Activated CD8-positive, alpha-beta memory T cell treated with anti-CD3 and anti-CD28 coated beads, Interleukin-2, amount 50 U/mL, for 1 hour (primary cell): ENCODE measurements around the gene FMO2.

Source experiments
- DNase-seq: peaks from one replicate; pipeline ENCODE4 v3.0.0-alpha.2; 2020; ENCODE audit errors: extremely low read depth

Gene FMO2

DNA sequence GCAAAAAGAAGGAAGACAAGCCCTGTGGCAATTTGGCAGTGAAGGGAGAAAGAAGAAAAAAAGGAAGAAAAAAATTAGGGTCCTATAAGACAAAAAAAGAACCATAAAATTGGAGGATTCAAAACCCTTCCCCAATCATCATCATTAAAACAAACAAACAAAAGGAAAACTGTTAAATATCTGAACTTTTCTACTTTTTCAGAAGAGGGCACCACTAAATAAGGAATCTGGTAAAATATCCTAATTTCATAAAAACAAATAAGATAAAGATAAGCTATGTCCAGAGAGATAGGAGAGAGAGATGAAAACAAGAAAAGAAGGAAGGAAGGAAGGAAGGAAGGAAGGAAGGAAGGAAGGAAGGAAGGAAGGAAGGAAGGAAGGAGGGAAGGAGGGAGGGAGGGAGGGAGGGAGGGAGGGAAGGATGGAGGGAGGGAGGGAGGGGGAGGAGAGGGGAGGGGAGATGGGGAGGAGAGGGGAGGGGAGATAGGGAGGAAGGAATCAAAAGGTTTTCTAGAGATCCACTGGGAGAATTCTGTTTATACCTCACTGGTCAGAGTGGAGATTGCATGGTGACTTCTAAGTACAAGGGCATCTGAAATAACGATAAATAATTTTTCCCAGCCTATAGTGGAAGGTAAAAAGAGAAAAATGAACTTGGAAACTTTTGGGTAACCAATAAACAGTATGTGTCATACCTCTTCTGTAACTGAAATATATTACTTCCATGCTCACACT, 10.4 kb upstream of the FMO2 start:
- no peak for DNase-seq

- no peak for DNase-seq
Measured at GRCh38 chr1:171177261-171177660, 7.8 kb upstream of the FMO2 start.

GRCh38 chr1:171179318-171180227, 5.5 kb upstream of the FMO2 start:
- no peak for DNase-seq

GRCh38 chr1:171180670-171181069, 4.4 kb upstream of the FMO2 start:
- no peak for DNase-seq

- no peak for DNase-seq
Measured at GRCh38 chr1:171188388-171189266, 3.5 kb downstream of the FMO2 start.

DNA sequence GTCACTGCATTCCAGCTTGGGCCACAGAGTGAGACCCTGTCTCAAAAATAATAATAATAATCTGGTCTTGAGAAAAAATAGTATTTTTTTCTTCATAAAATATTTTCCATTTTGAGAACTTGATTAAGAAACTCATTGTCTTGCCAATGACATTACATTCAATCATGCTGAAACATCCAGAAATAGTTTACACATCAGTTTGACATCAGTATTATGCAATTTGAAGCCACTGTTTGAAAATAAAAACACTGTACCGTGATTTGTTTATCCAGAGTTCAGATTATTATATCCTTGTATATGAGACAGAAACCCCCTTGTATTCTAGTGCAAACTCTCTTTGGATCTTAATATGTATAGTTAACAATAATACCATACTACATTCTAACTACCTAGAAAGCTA, 6.9 kb downstream of the FMO2 start:
- DNase-seq: no peak

GRCh38 chr1:171195767-171196166, 10.7 kb downstream of the FMO2 start:
- DNase-seq: no peak

DNA sequence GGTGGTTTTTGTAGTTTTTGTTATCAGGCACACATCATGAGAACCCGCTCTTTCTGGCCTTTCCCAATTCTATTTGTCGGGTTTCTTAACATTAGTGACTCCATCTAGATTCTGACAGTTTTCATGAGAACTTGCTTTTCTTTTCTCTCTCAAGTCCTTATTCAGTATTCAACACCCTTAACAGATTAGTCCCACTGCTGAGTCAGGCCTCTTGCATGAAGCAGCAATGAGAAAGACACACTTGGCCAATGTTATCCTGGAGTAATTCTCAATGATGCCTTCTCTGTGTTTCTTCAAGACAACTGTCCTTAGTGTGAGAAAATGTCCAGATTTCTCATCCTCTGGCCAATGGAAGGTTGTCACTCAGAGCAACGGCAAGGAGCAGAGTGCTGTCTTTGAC, 11.3 kb downstream of the FMO2 start:
- no peak for DNase-seq

DNA sequence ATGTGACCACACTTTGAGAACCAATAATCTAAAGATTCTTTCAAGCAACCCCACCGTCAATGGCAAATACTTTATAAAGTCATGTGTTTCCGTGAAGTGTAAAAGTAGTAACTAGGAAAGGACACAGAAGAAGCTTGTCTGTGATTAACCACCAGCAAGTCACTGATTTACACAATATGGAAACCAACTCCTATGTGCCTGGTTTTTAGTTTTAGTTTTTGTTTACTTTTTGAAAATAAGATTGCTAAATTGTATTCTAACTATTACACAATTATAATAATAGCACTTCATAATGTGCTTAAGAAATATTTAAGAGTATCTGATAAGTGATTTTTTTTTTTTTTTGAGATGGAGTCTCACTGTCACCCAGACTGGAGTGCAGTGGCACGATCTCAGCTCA, 13.0 kb downstream of the FMO2 start:
- no peak for DNase-seq

GRCh38 chr1:171204296-171204695, 19.2 kb downstream of the FMO2 start:
- DNase-seq: no peak

GRCh38 chr1:171206204-171206977, 21.3 kb downstream of the FMO2 start:
- DNase-seq: no peak

GRCh38 chr1:171206978-171207355, 21.9 kb downstream of the FMO2 start:
- no peak for DNase-seq

DNA sequence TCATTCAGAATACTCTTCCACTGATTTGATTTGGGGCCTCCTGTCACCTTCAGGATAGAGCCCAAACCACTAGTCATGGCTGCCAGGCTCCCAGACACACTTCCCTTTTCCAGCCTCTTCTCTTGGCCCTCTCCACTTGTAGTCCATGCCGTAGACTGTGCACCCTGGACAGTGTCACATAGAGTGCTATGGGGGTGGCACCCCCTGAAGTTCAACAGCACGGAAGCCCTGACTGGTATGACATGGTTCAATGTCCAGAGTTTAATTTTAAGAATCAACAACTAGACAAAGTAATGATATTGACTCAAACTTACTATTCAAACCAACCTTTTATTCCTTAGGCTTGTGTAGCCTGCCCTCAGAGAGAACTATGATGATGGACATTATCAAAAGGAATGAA, 22.3 kb downstream of the FMO2 start:
- no peak for DNase-seq

DNA sequence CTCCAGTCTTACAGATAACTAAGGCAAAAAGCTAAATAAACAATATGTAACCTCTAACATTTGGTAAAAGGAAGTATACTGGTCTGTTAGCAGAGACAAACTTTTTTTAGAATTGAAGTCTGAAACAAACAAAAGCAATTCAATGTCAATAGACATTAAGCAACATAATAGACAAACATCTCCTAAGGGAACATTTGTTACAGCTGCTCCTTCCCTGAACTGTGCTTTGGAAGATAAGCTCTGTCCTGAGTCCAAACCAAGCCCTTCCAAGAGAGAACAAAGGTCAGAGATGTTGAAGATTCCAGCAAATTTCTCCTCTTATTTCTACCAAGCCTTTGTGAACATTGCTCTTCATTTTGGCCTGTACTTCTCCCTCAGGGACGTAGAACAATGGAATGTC, 25.3 kb downstream of the FMO2 start:
- no peak for DNase-seq

DNA sequence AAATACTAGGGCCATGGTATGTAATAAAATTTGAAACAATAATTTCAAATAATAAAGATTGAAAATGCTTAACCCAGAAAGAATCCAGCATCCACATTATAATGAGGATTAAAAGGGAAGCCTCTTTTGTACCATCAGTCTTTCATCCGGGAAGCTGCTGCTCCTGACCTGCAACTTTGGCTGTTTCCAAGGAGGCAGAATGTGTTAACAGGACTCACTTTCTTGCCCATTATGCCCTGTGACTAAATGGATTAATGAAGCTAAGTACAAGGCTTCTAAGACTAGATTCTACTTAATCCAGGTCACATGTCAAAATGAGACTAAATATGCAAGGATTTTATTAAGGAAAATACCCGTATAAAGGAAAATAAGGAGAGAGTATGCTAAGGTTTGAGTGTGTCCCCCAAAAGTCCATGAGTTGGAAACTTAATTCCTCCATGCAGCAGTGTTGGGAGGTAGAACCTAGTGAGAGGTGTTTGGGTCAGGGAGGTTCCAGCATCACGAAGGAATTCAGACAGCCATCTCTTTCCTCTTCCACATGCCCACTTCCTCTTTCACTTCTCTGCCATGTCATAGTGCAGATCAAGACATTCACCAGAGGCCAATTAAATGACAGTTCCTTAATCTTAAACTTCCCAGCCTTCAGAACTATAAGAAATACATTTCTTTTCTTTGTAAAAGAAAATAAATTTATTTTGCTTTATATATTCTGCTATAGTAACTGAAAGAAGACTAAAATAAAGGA, 27.7 kb downstream of the FMO2 start:
- no peak for DNase-seq

GRCh38 chr1:171213559-171214454, 28.7 kb downstream of the FMO2 start:
- no peak for DNase-seq

DNA sequence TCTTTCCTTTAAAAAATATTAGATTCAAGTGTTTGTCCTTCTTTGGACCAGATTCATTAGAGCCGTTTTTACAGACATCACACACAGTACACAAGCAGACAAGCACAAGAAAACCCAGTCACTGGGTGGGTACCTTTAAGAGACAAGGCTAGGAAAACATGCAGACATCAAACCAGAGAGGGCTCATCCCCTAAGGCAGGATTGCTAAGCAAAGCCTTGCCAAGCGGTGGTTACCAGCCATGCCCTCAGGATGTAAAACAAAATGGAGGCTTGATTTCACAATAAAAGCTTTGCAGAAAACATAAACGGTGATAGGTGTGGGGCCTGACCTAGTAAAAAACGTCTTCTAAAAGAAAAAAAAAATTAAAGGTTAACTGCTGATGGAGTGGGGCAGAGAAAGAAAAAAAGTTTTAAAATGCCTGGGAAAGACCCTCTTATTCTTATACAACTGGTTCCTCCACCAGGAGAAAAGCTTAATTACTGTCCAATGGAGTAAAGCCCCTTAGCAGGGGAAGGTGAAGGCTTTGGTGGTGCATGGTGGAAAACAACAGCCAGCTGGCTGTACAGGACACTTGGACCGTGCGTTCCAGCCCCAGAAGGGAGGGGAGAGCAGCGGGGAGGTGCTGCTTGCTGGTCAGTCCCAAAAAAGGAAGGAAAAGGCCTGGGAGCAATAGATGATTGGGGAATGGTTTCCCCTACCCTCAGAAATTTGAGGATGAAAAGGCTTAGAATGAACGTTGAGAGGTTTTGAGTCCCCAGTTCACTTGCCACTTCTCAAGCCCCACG, 32.8 kb downstream of the FMO2 start:
- no peak for DNase-seq

DNA sequence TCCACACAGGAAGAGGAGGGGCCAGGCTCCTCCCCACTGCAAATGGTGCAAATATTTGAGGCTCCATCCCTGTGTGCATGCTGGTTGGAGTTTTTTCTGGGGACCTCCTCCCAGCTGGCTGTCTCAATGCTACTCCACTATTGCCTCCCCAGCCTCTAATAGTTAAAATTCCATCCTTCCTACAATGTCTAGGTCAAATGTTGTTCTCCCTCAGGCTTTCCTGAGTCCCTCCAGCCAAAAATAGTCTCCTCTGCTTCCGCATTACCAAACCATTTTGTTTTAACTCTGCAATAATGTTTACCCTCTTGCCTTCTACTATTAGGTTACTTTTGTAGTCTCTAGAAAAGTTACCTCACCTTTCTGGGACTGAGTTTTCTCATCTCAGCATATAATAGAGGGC, 33.6 kb downstream of the FMO2 start:
- DNase-seq: no peak
